Neural cell (in vitro differentiated cells): ENCODE results near the gene PXDN. TPM values are rescaled to one million over a fixed set of nuclear protein-coding genes. Genes with fewer than 3 reads are reported as not detected.

Source experiments
- H2AFZ ChIP-seq: fragments of 200-600, 300-800 bp; sonication (generic), shearing (Covaris generic); 2 replicates; pipeline ENCODE4 v1.6.0; 2014; ENCODE audit warnings: low read depth, mild to moderate bottlenecking, antibody characterized with exemption, low read length, moderate library complexity
- H3F3A ChIP-seq: fragments of 200-600 bp; shearing (Covaris generic); 2 replicates; pipeline ENCODE4 v1.6.1; 2016; ENCODE audit warnings: mild to moderate bottlenecking, moderate library complexity, mixed read lengths, antibody characterized with exemption, low read length; ENCODE audit not compliant: insufficient read depth, poor library complexity, severe bottlenecking
- H3K27ac ChIP-seq: fragments of 200-600, 300-800 bp; sonication (generic), shearing (Covaris generic); 2 replicates; pipeline ENCODE4 v1.5.1; 2014; ENCODE audit warnings: mild to moderate bottlenecking, low read length, moderate library complexity
- H3K27me3 ChIP-seq: fragments of 300-800, 200-600 bp; sonication (generic), shearing (Covaris generic); 2 replicates; pipeline ENCODE4 v1.6.0; 2014; ENCODE audit warnings: mild to moderate bottlenecking, low read depth, low read length, moderate library complexity; ENCODE audit not compliant: insufficient read depth
- H3K36me3 ChIP-seq: fragments of 300-800, 200-600 bp; sonication (generic), shearing (Covaris generic); 2 replicates; pipeline ENCODE4 v1.5.1; 2014; ENCODE audit warnings: mild to moderate bottlenecking, antibody characterized with exemption, low read length, moderate library complexity; ENCODE audit not compliant: insufficient read depth
- H3K4me2 ChIP-seq: fragments of 300-800, 200-600 bp; sonication (generic), shearing (Covaris generic); 2 replicates; pipeline ENCODE4 v1.6.0; 2014; ENCODE audit warnings: mild to moderate bottlenecking, low read length
- H3K4me3 ChIP-seq: fragments of 300-800, 200-600 bp; sonication (generic), shearing (Covaris generic); 2 replicates; pipeline ENCODE4 v1.5.1; 2014; ENCODE audit warnings: mild to moderate bottlenecking, low read length, moderate library complexity
- H3K79me2 ChIP-seq: fragments of 200-600 bp; shearing (Covaris generic); replicated peaks from 2 replicates; pipeline ENCODE4 v1.6.0; 2014; ENCODE audit warnings: mild to moderate bottlenecking, low read length, moderate library complexity; ENCODE audit not compliant: insufficient read depth
- H3K9ac ChIP-seq: fragments of 300-800, 200-600 bp; sonication (generic), shearing (Covaris generic); 2 replicates; pipeline ENCODE4 v1.6.1; 2016; ENCODE audit warnings: mild to moderate bottlenecking, low read length, mixed read lengths
- H3K9me2 ChIP-seq: fragments of 200-600 bp; shearing (Covaris generic); 2 replicates; pipeline ENCODE4 v1.6.1; 2016; ENCODE audit warnings: mild to moderate bottlenecking, low read length, mixed read lengths; ENCODE audit not compliant: insufficient read depth
- H3K9me3 ChIP-seq: fragments of 200-600, 300-800 bp; sonication (generic), shearing (Covaris generic); 2 replicates; pipeline ENCODE4 v1.6.1; 2016; ENCODE audit warnings: mild to moderate bottlenecking, mixed run types, low read length, moderate library complexity, mixed read lengths
- H4K20me1 ChIP-seq: fragments of 200-600 bp; shearing (Covaris generic); 2 replicates; pipeline ENCODE4 v1.6.1; 2016; ENCODE audit warnings: mild to moderate bottlenecking, mixed run types; ENCODE audit not compliant: insufficient read depth
- EP300 ChIP-seq: fragments of 450-650 bp; conservative IDR thresholded peaks from 2 replicates; pipeline ENCODE4 v1.6.1; 2014; ENCODE audit warnings: antibody characterized with exemption, mild to moderate bottlenecking, moderate library complexity; ENCODE audit not compliant: poor library complexity, severe bottlenecking
- EZH2 ChIP-seq: fragments of 200-600, 300-800 bp; shearing (Covaris generic), sonication (generic); IDR thresholded peaks from 2 replicates; pipeline ENCODE4 v1.6.1; 2014; ENCODE audit warnings: antibody characterized with exemption, low read length, borderline replicate concordance, mild to moderate bottlenecking; ENCODE audit not compliant: insufficient read depth, poor library complexity, severe bottlenecking
- MXI1 ChIP-seq: fragments of 450-650 bp; conservative IDR thresholded peaks from 2 replicates; pipeline ENCODE4 v1.6.1; 2014; ENCODE audit warnings: antibody characterized with exemption, mild to moderate bottlenecking; ENCODE audit not compliant: poor library complexity, severe bottlenecking
- POLR2AphosphoS5 ChIP-seq: IDR thresholded peaks from 2 replicates; pipeline ENCODE4 v1.6.1; 2012
- RAD21 ChIP-seq: fragments of 450-650 bp; conservative IDR thresholded peaks from 2 replicates; pipeline ENCODE4 v1.6.1; 2014; ENCODE audit warnings: antibody characterized with exemption, mild to moderate bottlenecking, moderate library complexity
- REST ChIP-seq: IDR thresholded peaks from 2 replicates; pipeline ENCODE4 v1.6.1; 2012; ENCODE audit warnings: borderline replicate concordance
- SMC3 ChIP-seq: fragments of 450-650 bp; conservative IDR thresholded peaks from 2 replicates; pipeline ENCODE4 v1.6.1; 2014; ENCODE audit warnings: antibody characterized with exemption, mild to moderate bottlenecking, moderate library complexity; ENCODE audit not compliant: poor library complexity
- TAF1 ChIP-seq: IDR thresholded peaks from 2 replicates; pipeline ENCODE4 v1.6.1; 2012; ENCODE audit warnings: low read depth
- polyA plus RNA-seq: library from polyadenylated mRNA; depleted of rRNA; stranded (reverse); fragments of >200 nt; gene quantifications from 2 replicates; pipeline ENCODE4 v1.2.3, GENCODE V29; 2014
- TF ChIP-seq, protein P1 (sequence below): fragments of 450-650 bp; IDR thresholded peaks from 2 replicates; pipeline ENCODE4 v1.5.1; 2014; ENCODE audit warnings: antibody characterized with exemption, mild to moderate bottlenecking, moderate library complexity; ENCODE audit not compliant: poor library complexity, severe bottlenecking

Gene PXDN
- polyA plus RNA-seq, 1 donor from 2014 or later, result 181 TPM

DNA sequence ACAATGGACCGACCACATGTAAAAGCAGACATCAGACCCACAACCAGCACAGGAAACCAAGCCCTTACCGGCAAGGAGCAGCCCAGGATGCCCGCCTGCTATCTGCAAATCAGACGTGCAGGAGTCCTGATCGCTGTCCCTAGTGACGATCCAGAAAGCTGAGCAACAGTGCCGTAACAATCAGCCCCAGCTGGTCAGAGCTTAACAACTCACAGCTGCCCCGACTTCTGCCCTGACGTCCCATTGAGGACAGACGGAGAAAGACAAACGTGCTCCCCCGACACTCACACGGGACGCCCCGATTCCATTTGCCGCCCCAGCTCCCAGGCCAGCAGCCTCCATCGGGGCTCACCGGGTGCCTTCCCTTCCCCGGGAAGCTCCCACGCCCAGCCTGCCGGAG, 39.8 kb upstream of the PXDN start:
- no peak overlapping the region for H3K27ac ChIP-seq
- H3K36me3 ChIP-seq, result no peaks in the 10 kb centered on the region
- no peaks in the 10 kb centered on the region for H3K9me3 ChIP-seq
- no peak overlapping the region for H3K4me3 ChIP-seq
- no peak overlapping the region for H3K9ac ChIP-seq
- no peaks in the 10 kb centered on the region for H3F3A ChIP-seq
- H3K4me2 ChIP-seq, result no peak overlapping the region
- no peaks in the 10 kb centered on the region for H3K79me2 ChIP-seq
- H2AFZ ChIP-seq, result no peak overlapping the region
- TF ChIP-seq EP300, result no peak
- TF ChIP-seq, protein P1, sequence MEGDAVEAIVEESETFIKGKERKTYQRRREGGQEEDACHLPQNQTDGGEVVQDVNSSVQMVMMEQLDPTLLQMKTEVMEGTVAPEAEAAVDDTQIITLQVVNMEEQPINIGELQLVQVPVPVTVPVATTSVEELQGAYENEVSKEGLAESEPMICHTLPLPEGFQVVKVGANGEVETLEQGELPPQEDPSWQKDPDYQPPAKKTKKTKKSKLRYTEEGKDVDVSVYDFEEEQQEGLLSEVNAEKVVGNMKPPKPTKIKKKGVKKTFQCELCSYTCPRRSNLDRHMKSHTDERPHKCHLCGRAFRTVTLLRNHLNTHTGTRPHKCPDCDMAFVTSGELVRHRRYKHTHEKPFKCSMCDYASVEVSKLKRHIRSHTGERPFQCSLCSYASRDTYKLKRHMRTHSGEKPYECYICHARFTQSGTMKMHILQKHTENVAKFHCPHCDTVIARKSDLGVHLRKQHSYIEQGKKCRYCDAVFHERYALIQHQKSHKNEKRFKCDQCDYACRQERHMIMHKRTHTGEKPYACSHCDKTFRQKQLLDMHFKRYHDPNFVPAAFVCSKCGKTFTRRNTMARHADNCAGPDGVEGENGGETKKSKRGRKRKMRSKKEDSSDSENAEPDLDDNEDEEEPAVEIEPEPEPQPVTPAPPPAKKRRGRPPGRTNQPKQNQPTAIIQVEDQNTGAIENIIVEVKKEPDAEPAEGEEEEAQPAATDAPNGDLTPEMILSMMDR, result no peak
- TF ChIP-seq RAD21, result no peak
- no peak for TF ChIP-seq POLR2AphosphoS5
- TF ChIP-seq EZH2, result no peak
- no peak for TF ChIP-seq SMC3
- TF ChIP-seq REST, result no peak
- TF ChIP-seq TAF1, result no peak
- TF ChIP-seq MXI1, result no peak
- no peaks in the 10 kb centered on the region for H3K9me2 ChIP-seq
- H4K20me1 ChIP-seq, result no peaks in the 10 kb centered on the region
- H3K27me3 ChIP-seq, result no peaks in the 10 kb centered on the region

DNA sequence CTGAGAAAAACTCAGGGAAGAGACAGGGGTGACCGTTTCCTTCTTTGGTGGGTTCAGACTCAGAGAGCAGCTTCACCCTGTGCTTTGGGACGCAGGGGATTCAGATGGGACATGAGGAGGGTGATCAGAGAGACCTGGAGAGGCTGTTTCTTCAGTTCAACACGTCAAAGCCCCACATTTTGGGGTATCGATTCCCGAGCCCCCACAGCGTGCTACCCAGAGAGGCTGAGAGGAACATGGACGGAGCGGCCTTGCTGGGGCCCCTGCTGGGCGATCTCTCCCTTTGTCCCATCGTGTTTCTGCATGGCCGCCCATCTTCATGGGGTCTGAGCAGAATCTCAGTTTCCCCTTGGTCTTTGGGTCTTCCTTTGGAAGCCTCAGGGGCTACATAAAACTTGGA, 38.2 kb upstream of the PXDN start:
- H3K27me3 ChIP-seq, result no peaks in the 10 kb centered on the region
- no peaks in the 10 kb centered on the region for H3K9me2 ChIP-seq
- no peak overlapping the region for H3K27ac ChIP-seq
- H2AFZ ChIP-seq, result no peak overlapping the region
- H3F3A ChIP-seq, result no peaks in the 10 kb centered on the region
- H3K9me3 ChIP-seq, result no peaks in the 10 kb centered on the region
- no peaks in the 10 kb centered on the region for H3K79me2 ChIP-seq
- H3K4me2 ChIP-seq, result no peak overlapping the region
- H3K36me3 ChIP-seq, result no peaks in the 10 kb centered on the region
- no peak overlapping the region for H3K4me3 ChIP-seq
- no peak for TF ChIP-seq TAF1
- no peak for TF ChIP-seq POLR2AphosphoS5
- no peak for TF ChIP-seq RAD21
- TF ChIP-seq EP300, result no peak
- TF ChIP-seq, protein P1, result no peak
- TF ChIP-seq EZH2, result no peak
- no peaks in the 10 kb centered on the region for H4K20me1 ChIP-seq
- no peak overlapping the region for H3K9ac ChIP-seq
